Erythroblast (primary cell): ENCODE results near the gene ADD1.

Experiments used
- GATA1 ChIP-seq: IDR thresholded peaks from 2 replicates; pipeline ENCODE4 v1.6.1; 2011; ENCODE audit warnings: low read depth, mild to moderate bottlenecking, control low read depth, low read length, moderate library complexity
- POLR2A ChIP-seq: IDR thresholded peaks from 2 replicates; pipeline ENCODE4 v1.6.1; 2011; ENCODE audit warnings: mild to moderate bottlenecking, low read length

GRCh38 chr4:2819244-2820215, 24.1 kb upstream of the ADD1 start:
- TF ChIP-seq POLR2A: no peak
- no peak for TF ChIP-seq GATA1
